Esophagus squamous epithelium (tissue), 4 donors: Measurements from ENCODE around the gene CCNK.

Experiments used
- POLR2A ChIP-seq, 4 donors: fragments of 450-650 bp; IDR thresholded peaks; one replicate each; pipeline ENCODE4 v1.6.1; 2017; ENCODE audit warnings: antibody characterized with exemption in 4 of 4, mild to moderate bottlenecking in 4 of 4, moderate library complexity in 3 of 4
- TF ChIP-seq, protein P1 (sequence below), 6 experiments: fragments of 450-650 bp in 4 of 6; fragments of 200-600 bp in 2 of 6; sonication (generic) in 2 of 6; IDR thresholded peaks; one replicate each; pipeline ENCODE4 v1.5.1; 2016 to 2019; ENCODE audit warnings: antibody characterized with exemption in 6 of 6, mild to moderate bottlenecking in 4 of 6, moderate library complexity in 4 of 6

DNA sequence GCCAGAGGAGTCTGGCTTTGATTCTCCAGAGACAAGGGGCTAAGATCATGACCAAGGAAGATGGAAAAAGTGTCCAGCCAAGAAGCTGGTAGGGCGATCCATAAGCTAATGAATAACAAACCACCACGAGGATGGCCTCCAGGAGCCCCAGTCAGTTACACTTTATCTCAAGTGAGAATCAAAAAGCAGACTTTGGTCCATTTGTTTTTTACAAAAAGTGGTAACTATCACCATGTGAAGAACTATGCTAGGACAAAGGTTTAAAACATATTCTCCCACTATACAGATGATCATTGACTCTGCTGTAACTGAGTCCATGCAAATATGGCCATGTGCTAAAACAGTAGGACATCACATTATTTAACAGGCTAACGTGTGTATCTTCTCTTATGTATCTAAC lies 14.5 kb upstream of the CCNK start:
- no peak for TF ChIP-seq POLR2A (IDR thresholded peaks at IDR 0.05)
- TF ChIP-seq, protein P1, sequence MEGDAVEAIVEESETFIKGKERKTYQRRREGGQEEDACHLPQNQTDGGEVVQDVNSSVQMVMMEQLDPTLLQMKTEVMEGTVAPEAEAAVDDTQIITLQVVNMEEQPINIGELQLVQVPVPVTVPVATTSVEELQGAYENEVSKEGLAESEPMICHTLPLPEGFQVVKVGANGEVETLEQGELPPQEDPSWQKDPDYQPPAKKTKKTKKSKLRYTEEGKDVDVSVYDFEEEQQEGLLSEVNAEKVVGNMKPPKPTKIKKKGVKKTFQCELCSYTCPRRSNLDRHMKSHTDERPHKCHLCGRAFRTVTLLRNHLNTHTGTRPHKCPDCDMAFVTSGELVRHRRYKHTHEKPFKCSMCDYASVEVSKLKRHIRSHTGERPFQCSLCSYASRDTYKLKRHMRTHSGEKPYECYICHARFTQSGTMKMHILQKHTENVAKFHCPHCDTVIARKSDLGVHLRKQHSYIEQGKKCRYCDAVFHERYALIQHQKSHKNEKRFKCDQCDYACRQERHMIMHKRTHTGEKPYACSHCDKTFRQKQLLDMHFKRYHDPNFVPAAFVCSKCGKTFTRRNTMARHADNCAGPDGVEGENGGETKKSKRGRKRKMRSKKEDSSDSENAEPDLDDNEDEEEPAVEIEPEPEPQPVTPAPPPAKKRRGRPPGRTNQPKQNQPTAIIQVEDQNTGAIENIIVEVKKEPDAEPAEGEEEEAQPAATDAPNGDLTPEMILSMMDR (IDR thresholded peaks at IDR 0.05) = no peak
